IMR-90 (cell line): ENCODE measurements around the gene LIN7B. TPM values are rescaled to one million over a fixed set of nuclear protein-coding genes. Genes with fewer than 3 reads are reported as not detected.

Experiments used
- ATAC-seq: fragments of 200-7000 bp; cut with Tn5 transposase; 2 replicates; pipeline ENCODE4 v1.9.1; 2020; ENCODE audit warnings: low read depth, mild to moderate bottlenecking, moderate library complexity
- BruUV-seq: library from RNA; stranded (reverse); fragments of 400-500 nt; replicated peaks from 2 replicates; lab custom pipeline; 2021; lab: Mats Ljungman, UMichigan
- CTCF ChIA-PET: fragments of 300-600 bp; formaldehyde crosslinking; extraction: SDS; loops from one replicate; lab custom pipeline; 2021; ENCODE audit warnings: antibody characterized with exemption; lab: Yijun Ruan, JAX
- POLR2A ChIA-PET: fragments of 300-600 bp; sonication (Branson Sonifier 250); formaldehyde crosslinking; loops from one replicate; lab custom pipeline; 2022; ENCODE audit warnings: antibody characterized with exemption; ENCODE audit not compliant: unreplicated experiment; lab: Charles Lee
- DNase-seq: peaks from one replicate; pipeline ENCODE4 v3.0.0; 2013
- H2AFZ ChIP-seq: replicated peaks from 2 replicates; pipeline ENCODE3; 2013; ENCODE audit warnings: low read length, mild to moderate bottlenecking; ENCODE audit not compliant: poor library complexity
- H2AK5ac ChIP-seq: 2 replicates; pipeline ENCODE4 v1.6.1; 2013; ENCODE audit warnings: low read depth, low read length, inconsistent platforms
- H2AK9ac ChIP-seq: replicated peaks from 2 replicates; pipeline ENCODE3; 2013; ENCODE audit warnings: mild to moderate bottlenecking, low read depth, low read length, moderate library complexity; ENCODE audit not compliant: poor library complexity
- H2BK120ac ChIP-seq: 2 replicates; pipeline ENCODE4 v1.6.1; 2013; ENCODE audit warnings: low read depth, low read length, inconsistent platforms
- H2BK15ac ChIP-seq: 3 replicates; pipeline ENCODE4 v1.6.1; 2013; ENCODE audit warnings: low read depth, low read length, inconsistent platforms
- H2BK20ac ChIP-seq: 2 replicates; pipeline ENCODE4 v1.6.1; 2013; ENCODE audit warnings: low read depth, mild to moderate bottlenecking, inconsistent platforms, low read length, moderate library complexity
- H2BK5ac ChIP-seq: 2 replicates; pipeline ENCODE4 v1.6.1; 2013; ENCODE audit warnings: mild to moderate bottlenecking, low read depth, low read length, inconsistent platforms; ENCODE audit not compliant: poor library complexity, severe bottlenecking
- H3K14ac ChIP-seq: replicated peaks from 2 replicates; pipeline ENCODE4 v1.6.1; 2013; ENCODE audit warnings: low read depth, low read length, inconsistent platforms
- H3K18ac ChIP-seq: 2 replicates; pipeline ENCODE4 v1.6.1; 2013; ENCODE audit warnings: low read depth, low read length, control low read depth
- H3K23ac ChIP-seq: 2 replicates; pipeline ENCODE4 v1.6.1; 2013; ENCODE audit warnings: low read depth, low read length, inconsistent platforms
- H3K27ac ChIP-seq: 2 replicates; pipeline ENCODE4 v1.5.1; 2013; ENCODE audit warnings: mild to moderate bottlenecking, control low read depth, low read length; ENCODE audit not compliant: insufficient read depth
- H3K27me3 ChIP-seq: 2 replicates; pipeline ENCODE4 v1.6.1; 2013; ENCODE audit warnings: low read length; ENCODE audit not compliant: control insufficient read depth, insufficient read depth
- H3K36me3 ChIP-seq: 2 replicates; pipeline ENCODE4 v1.6.1; 2013; ENCODE audit warnings: low read length, mixed read lengths; ENCODE audit not compliant: control insufficient read depth, insufficient read depth
- H3K4ac ChIP-seq: 2 replicates; pipeline ENCODE4 v1.6.1; 2013; ENCODE audit warnings: low read depth, low read length, inconsistent platforms
- H3K4me1 ChIP-seq: 2 replicates; pipeline ENCODE4 v1.6.1; 2013; ENCODE audit warnings: low read length, mixed read lengths; ENCODE audit not compliant: control insufficient read depth, insufficient read depth
- H3K4me2 ChIP-seq: 2 replicates; pipeline ENCODE4 v1.6.1; 2013; ENCODE audit warnings: low read depth, mild to moderate bottlenecking, control low read depth, low read length, moderate library complexity
- H3K4me3 ChIP-seq: 2 replicates; pipeline ENCODE4 v1.5.1; 2013; ENCODE audit warnings: low read depth, mild to moderate bottlenecking, control low read depth, low read length, moderate library complexity; ENCODE audit not compliant: insufficient read depth
- H3K56ac ChIP-seq: 2 replicates; pipeline ENCODE4 v1.6.1; 2013; ENCODE audit warnings: low read length, inconsistent platforms; ENCODE audit not compliant: insufficient read depth; ENCODE audit errors: extremely low read depth
- H3K79me1 ChIP-seq, 2 experiments: 2 replicates each; pipeline ENCODE4 v1.6.1; 2013; ENCODE audit warnings: low read length in 2 of 2, inconsistent platforms in 1 of 2, low read depth in 1 of 2
- H3K9ac ChIP-seq: 2 replicates; pipeline ENCODE4 v1.6.1; 2013; ENCODE audit warnings: low read depth, low read length, control low read depth
- H3K9me1 ChIP-seq: 2 replicates; pipeline ENCODE4 v1.6.1; 2013; ENCODE audit warnings: low read length, inconsistent platforms; ENCODE audit not compliant: insufficient read depth
- H3K9me3 ChIP-seq: 2 replicates; pipeline ENCODE4 v1.6.1; 2013; ENCODE audit warnings: low read length; ENCODE audit not compliant: control insufficient read depth, insufficient read depth
- H4K20me1 ChIP-seq: 2 replicates; pipeline ENCODE4 v1.6.1; 2013; ENCODE audit warnings: low read length, inconsistent platforms; ENCODE audit not compliant: insufficient read depth
- H4K5ac ChIP-seq: 2 replicates; pipeline ENCODE4 v1.6.1; 2013; ENCODE audit warnings: mild to moderate bottlenecking, low read depth, low read length, control low read depth
- H4K8ac ChIP-seq, 2 experiments: 2 replicates each; pipeline ENCODE4 v1.6.1; 2013; ENCODE audit warnings: low read depth in 2 of 2, low read length in 2 of 2, control low read depth in 1 of 2, inconsistent platforms in 1 of 2
- H4K91ac ChIP-seq: 2 replicates; pipeline ENCODE4 v1.6.1; 2013; ENCODE audit warnings: low read depth, low read length, inconsistent platforms; ENCODE audit not compliant: insufficient read depth
- BHLHE40 ChIP-seq: fragments of 150-350 bp; IDR thresholded peaks from 2 replicates; pipeline ENCODE4 v1.6.1; 2016; ENCODE audit warnings: mild to moderate bottlenecking, low read depth, low read length
- CEBPB ChIP-seq: IDR thresholded peaks from 2 replicates; pipeline ENCODE4 v1.6.1; 2012; ENCODE audit warnings: low read depth, low read length, improper control_type of control experiment
- CHD1 ChIP-seq: IDR thresholded peaks from 2 replicates; pipeline ENCODE4 v1.6.1; 2012; ENCODE audit warnings: low read depth, low read length, improper control_type of control experiment
- FOS ChIP-seq: fragments of 150-350 bp; IDR thresholded peaks from 2 replicates; pipeline ENCODE4 v1.6.1; 2016; ENCODE audit warnings: low read depth, low read length
- MAFK ChIP-seq: IDR thresholded peaks from 2 replicates; pipeline ENCODE4 v1.6.1; 2012; ENCODE audit warnings: low read depth, low read length, improper control_type of control experiment
- MAZ ChIP-seq: IDR thresholded peaks from 2 replicates; pipeline ENCODE4 v1.6.1; 2012; ENCODE audit warnings: low read depth, mild to moderate bottlenecking, low read length, improper control_type of control experiment, moderate library complexity, borderline replicate concordance
- MXI1 ChIP-seq: IDR thresholded peaks from 2 replicates; pipeline ENCODE4 v1.6.1; 2012; ENCODE audit warnings: low read depth, mild to moderate bottlenecking, low read length, moderate library complexity, borderline replicate concordance
- NFE2L2 ChIP-seq: fragments of 150-350 bp; IDR thresholded peaks from 2 replicates; pipeline ENCODE4 v1.6.1; 2016; ENCODE audit warnings: low read depth, mild to moderate bottlenecking, low read length
- POLR2A ChIP-seq: IDR thresholded peaks from 2 replicates; pipeline ENCODE4 v1.6.1; 2012; ENCODE audit warnings: mild to moderate bottlenecking, low read depth, low read length
- RAD21 ChIP-seq: IDR thresholded peaks from 2 replicates; pipeline ENCODE4 v1.6.1; 2012; ENCODE audit warnings: low read length, improper control_type of control experiment
- RCOR1 ChIP-seq: IDR thresholded peaks from 2 replicates; pipeline ENCODE4 v1.6.1; 2012; ENCODE audit warnings: mild to moderate bottlenecking, low read length, improper control_type of control experiment; ENCODE audit not compliant: insufficient replicate concordance
- RFX5 ChIP-seq: IDR thresholded peaks from 2 replicates; pipeline ENCODE4 v1.8.0; 2012; ENCODE audit warnings: low read depth, mild to moderate bottlenecking, low read length, moderate library complexity
- SMC3 ChIP-seq: fragments of 150-350 bp; IDR thresholded peaks from 2 replicates; pipeline ENCODE4 v1.6.1; 2016; ENCODE audit warnings: low read depth, mild to moderate bottlenecking, antibody characterized with exemption, low read length, moderate library complexity
- WGBS, 2 experiments: methylation state at CpG; one replicate each; pipeline versions ENCODE4 v1.1.5 to v1.1.7; 2013; ENCODE audit warnings: missing lambda C conversion rate in 2 of 2; ENCODE audit not compliant: insufficient read length in 1 of 2; ENCODE audit errors: extremely low coverage in 2 of 2; 5-methylcytosine and 5-hydroxymethylcytosine counted together
- dilution Hi-C: fragments of 300-500 bp; cut with HindIII; formaldehyde crosslinking; loops from one replicate; pipeline ENCODE4 v1.14.3; 2018; ENCODE audit warnings: low sequenced_read_pairs; ENCODE audit not compliant: unreplicated experiment
- in situ Hi-C: fragments of 300-500 bp; cut with MboI; formaldehyde crosslinking; loops from 3 replicates; pipeline ENCODE4 v1.14.3; 2019; ENCODE audit warnings: low sequenced_read_pairs, inconsistent platforms, mixed read lengths
- intact Hi-C: fragments of 100-400 bp; cut with micrococcal nuclease; formaldehyde crosslinking; loops from 2 replicates; pipeline ENCODE4 v1.10.0; 2022
- polyA plus RNA-seq, 3 experiments: library from polyadenylated mRNA; depleted of rRNA; stranded (reverse); fragments of >200 nt; gene quantifications; 2 replicates each; pipeline ENCODE4 v1.2.3, GENCODE V29; 2012; ENCODE audit warnings: low replicate concordance in 1 of 3
- total RNA-seq: library from RNA; depleted of rRNA; stranded (reverse); fragments of >200 nt; gene quantifications from 2 replicates; pipeline ENCODE4 v1.2.3, GENCODE V29; 2012
- TF ChIP-seq, protein P1 (sequence below): fragments of 150-350 bp; IDR thresholded peaks from 2 replicates; pipeline ENCODE4 v1.6.1; 2017; ENCODE audit warnings: mild to moderate bottlenecking, antibody characterized with exemption, low read length, low read depth
- TF ChIP-seq, protein P2 (sequence below): fragments of 150-350 bp; IDR thresholded peaks from 2 replicates; pipeline ENCODE4 v1.6.1; 2016; ENCODE audit warnings: low read depth, mild to moderate bottlenecking, low read length, moderate library complexity, borderline replicate concordance
- TF ChIP-seq, protein P3 (sequence below): conservative IDR thresholded peaks from 2 replicates; pipeline ENCODE4 v1.5.1; 2012; ENCODE audit warnings: mild to moderate bottlenecking, low read depth, low read length, improper control_type of control experiment

Gene LIN7B
- total and polyA plus RNA-seq, 2 of the 4 experiments (the other 2 are of a cell fraction): 3.8 to 8.0 TPM

DNA sequence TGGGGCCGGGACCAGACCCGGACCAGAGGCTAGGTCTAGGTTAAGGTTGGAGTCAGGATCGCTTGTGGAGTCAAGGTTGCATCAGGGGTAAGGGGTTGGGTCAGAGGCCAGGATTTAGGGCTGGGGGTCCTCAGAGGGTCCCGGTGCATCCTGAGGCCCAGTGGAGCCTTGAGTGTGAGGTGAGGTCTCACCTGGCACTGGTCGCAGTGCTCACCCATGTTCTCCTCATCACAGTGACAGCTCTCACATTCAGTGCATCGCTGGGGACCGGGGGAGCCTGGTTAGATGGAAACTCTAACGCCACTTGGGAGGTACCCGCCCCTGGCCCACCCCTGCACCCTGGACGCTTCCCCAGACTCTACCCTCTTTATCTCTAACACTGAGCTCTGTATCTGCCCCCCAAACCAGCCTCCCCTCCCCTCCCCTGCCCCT lies 38.0 kb downstream of the LIN7B start:
- Histone ChIP-seq H3K14ac (no peak overlapping the region), H3K9me3 (no peaks in the 10 kb centered on the region), H2BK120ac (no peak overlapping the region), H4K8ac (no peak overlapping the region), H2AK5ac (no peak overlapping the region), H2BK5ac (no peak overlapping the region), H3K79me1 (0 out of 4 replicates have a peak, but pooled peaks cover 0 to 7% of the 10 kb centered on the region in 2 experiments), H2BK20ac (no peak overlapping the region), H2BK15ac (no peak overlapping the region), H3K4ac (no peak overlapping the region), H3K9ac (no peak overlapping the region), H3K4me3 (no peak overlapping the region), H3K36me3 (no peaks in the 10 kb centered on the region), H3K18ac (no peak overlapping the region), H3K9me1 (no peaks in the 10 kb centered on the region), H4K5ac (no peak overlapping the region), H3K56ac (no peak overlapping the region), H2AFZ (no peak overlapping the region), H2AK9ac (no peak overlapping the region), H4K91ac (no peak overlapping the region), H3K27ac (no peak overlapping the region), H3K23ac (no peak overlapping the region), H4K20me1 (no peaks in the 10 kb centered on the region), H3K27me3 (peaks cover 8% of the 10 kb centered on the region; the same call in 1 of the 2 replicates), H3K4me1 (peaks cover 4% of the 10 kb centered on the region; the same call in 1 of the 2 replicates), H3K4me2 (no peak overlapping the region)
- dilution Hi-C loops (no loop called here), in situ Hi-C loops (no loop called here), intact Hi-C loops (no loop called here)
- no TSS peak for BruUV-seq
- DNase-seq (no peak), ATAC-seq (no peak)
- CTCF ChIA-PET: no interaction called here
- POLR2A ChIA-PET: no interaction called here
- WGBS, 2 experiments: 0% methylated on average over 1 of the region's 10 CpGs; no CpG with 5 or more reads in 1 of the 2 experiments
- TF ChIP-seq POLR2A (no peak), SMC3 (no peak), CEBPB (no peak), MXI1 (no peak), RAD21 (no peak), RFX5 (no peak), RCOR1 (no peak), MAFK (no peak), FOS (no peak), CHD1 (no peak), NFE2L2 (no peak), MAZ (no peak), BHLHE40 (no peak)
- TF ChIP-seq, protein P1, sequence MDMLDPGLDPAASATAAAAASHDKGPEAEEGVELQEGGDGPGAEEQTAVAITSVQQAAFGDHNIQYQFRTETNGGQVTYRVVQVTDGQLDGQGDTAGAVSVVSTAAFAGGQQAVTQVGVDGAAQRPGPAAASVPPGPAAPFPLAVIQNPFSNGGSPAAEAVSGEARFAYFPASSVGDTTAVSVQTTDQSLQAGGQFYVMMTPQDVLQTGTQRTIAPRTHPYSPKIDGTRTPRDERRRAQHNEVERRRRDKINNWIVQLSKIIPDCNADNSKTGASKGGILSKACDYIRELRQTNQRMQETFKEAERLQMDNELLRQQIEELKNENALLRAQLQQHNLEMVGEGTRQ: no peak
- TF ChIP-seq, protein P2, sequence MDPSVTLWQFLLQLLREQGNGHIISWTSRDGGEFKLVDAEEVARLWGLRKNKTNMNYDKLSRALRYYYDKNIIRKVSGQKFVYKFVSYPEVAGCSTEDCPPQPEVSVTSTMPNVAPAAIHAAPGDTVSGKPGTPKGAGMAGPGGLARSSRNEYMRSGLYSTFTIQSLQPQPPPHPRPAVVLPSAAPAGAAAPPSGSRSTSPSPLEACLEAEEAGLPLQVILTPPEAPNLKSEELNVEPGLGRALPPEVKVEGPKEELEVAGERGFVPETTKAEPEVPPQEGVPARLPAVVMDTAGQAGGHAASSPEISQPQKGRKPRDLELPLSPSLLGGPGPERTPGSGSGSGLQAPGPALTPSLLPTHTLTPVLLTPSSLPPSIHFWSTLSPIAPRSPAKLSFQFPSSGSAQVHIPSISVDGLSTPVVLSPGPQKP: no peak
- TF ChIP-seq, protein P3, sequence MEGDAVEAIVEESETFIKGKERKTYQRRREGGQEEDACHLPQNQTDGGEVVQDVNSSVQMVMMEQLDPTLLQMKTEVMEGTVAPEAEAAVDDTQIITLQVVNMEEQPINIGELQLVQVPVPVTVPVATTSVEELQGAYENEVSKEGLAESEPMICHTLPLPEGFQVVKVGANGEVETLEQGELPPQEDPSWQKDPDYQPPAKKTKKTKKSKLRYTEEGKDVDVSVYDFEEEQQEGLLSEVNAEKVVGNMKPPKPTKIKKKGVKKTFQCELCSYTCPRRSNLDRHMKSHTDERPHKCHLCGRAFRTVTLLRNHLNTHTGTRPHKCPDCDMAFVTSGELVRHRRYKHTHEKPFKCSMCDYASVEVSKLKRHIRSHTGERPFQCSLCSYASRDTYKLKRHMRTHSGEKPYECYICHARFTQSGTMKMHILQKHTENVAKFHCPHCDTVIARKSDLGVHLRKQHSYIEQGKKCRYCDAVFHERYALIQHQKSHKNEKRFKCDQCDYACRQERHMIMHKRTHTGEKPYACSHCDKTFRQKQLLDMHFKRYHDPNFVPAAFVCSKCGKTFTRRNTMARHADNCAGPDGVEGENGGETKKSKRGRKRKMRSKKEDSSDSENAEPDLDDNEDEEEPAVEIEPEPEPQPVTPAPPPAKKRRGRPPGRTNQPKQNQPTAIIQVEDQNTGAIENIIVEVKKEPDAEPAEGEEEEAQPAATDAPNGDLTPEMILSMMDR: no peak
